Transverse colon (tissue), 4 donors: ENCODE data around the gene ALDOA. TPM values are rescaled to one million over a fixed set of nuclear protein-coding genes. Genes with fewer than 3 reads are reported as not detected.
A peak's percentile ranks its signal among the peaks of the same experiment; 100 is the strongest.

Experiments
- DNase-seq: peaks from one replicate; pipeline ENCODE4 v3.0.0-alpha.2; 2019
- H3K27ac ChIP-seq, 4 donors: fragments of 200-600 bp; sonication (generic); 2 replicates each; pipeline ENCODE4 v1.5.1; 2016 to 2018; ENCODE audit warnings: inconsistent platforms in 4 of 4
- H3K27me3 ChIP-seq: fragments of 200-600 bp; sonication (generic); 2 replicates; pipeline ENCODE4 v1.5.1; 2017; ENCODE audit warnings: inconsistent platforms
- H3K36me3 ChIP-seq, 4 donors: fragments of 200-600 bp; sonication (generic); 2 replicates each; pipeline ENCODE4 v1.5.1; 2017 to 2019; ENCODE audit warnings: inconsistent platforms in 4 of 4
- H3K4me1 ChIP-seq, 4 donors: fragments of 200-600 bp; sonication (generic); 2 replicates each; pipeline ENCODE4 v1.5.1; 2017 to 2020; ENCODE audit warnings: inconsistent platforms in 4 of 4
- H3K4me3 ChIP-seq, 4 donors: fragments of 200-600 bp; sonication (generic); 1 replicate in 1 of 4; 2 replicates in 3 of 4; pipeline versions ENCODE4 v1.5.1 to v1.6.1; 2017 to 2019; ENCODE audit warnings: inconsistent platforms in 4 of 4
- H3K9me3 ChIP-seq, 2 donors: fragments of 200-600 bp; sonication (generic); 2 replicates each; pipeline ENCODE4 v1.5.1; 2017 to 2019; ENCODE audit warnings: inconsistent platforms in 2 of 2
- EP300 ChIP-seq: sonication (generic); formaldehyde crosslinking; IDR thresholded peaks from one replicate; pipeline ENCODE4 v1.6.1; 2017; ENCODE audit warnings: antibody characterized with exemption, low read depth
- POLR2A ChIP-seq: fragments of 450-650 bp; IDR thresholded peaks from one replicate; pipeline ENCODE4 v1.6.1; 2016; ENCODE audit warnings: antibody characterized with exemption, mild to moderate bottlenecking, moderate library complexity
- POLR2AphosphoS5 ChIP-seq, 3 donors: sonication (generic); formaldehyde crosslinking; IDR thresholded peaks; one replicate each; pipeline ENCODE4 v1.6.1; 2016; ENCODE audit warnings: antibody characterized with exemption in 3 of 3
- WGBS, 2 donors: methylation state at CpG; one replicate each; pipeline ENCODE4 v1.1.5; 2018; ENCODE audit warnings: low coverage in 1 of 2; 5-methylcytosine and 5-hydroxymethylcytosine counted together
- in situ Hi-C, 4 donors: fragments of 200-750 bp; cut with MboI; loops; one replicate each; pipeline versions ENCODE4 v1.15.0 to v1.15.1; 2017; ENCODE audit warnings: low sequenced_read_pairs in 3 of 4, low pct_ligation_motif_present in 1 of 4, low pct_unique_long_range_greater_than_20kb in 1 of 4
- intact Hi-C: fragments of 100-400 bp; cut with DNase I; formaldehyde crosslinking; loops from one replicate; pipeline ENCODE4 v1.15.1; 2023; ENCODE audit warnings: low total_unique reads
- total RNA-seq, 4 donors: library from RNA; depleted of rRNA; stranded (reverse); fragments of >200 nt; gene quantifications; one replicate each; pipeline ENCODE4 v1.1.0, GENCODE V29; 2016
- TF ChIP-seq, protein P1 (sequence below), 5 experiments: fragments of 200-600 bp in 3 of 5; fragments of 450-650 bp in 2 of 5; sonication (generic) in 3 of 5; IDR thresholded peaks; 1 replicate in 2 of 5; 2 replicates in 3 of 5; pipeline ENCODE4 v1.5.1; 2016 to 2017; ENCODE audit warnings: antibody characterized with exemption in 5 of 5, inconsistent platforms in 3 of 5, mild to moderate bottlenecking in 2 of 5, moderate library complexity in 1 of 5

Gene ALDOA
- total RNA-seq, 4 donors from 2014 or later, result 778 to 1,392 (median 1,174) TPM

DNA sequence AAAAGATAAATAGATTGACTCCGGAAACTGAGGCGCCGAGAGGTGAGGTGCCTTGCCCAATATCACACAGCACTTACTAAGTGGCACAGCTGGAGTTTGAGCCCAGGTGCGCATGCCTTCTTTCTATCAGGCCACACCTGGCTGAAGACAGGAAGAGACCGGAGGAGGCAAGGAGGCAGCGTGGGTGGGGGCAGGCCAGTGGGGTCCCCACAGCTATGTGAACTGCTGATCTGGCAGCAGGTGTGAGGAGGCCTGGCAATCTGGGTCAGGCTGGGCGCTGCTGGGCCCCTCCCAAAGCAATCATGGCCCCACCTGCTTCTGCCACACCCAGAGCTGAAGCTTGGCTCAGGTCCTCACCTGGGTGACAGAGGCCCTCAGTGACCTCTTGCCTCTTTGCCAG, 49.7 kb downstream of the ALDOA start:
- Histone ChIP-seq H3K27ac (peak overlapping the region; percentile 81 to 98 (median 88)), H3K27me3 (no peaks in the 10 kb centered on the region), H3K4me3 (no peak overlapping the region), H3K4me1 (peaks cover 33 to 69% (median 45%) of the 10 kb centered on the region in 4 donors), H3K36me3 (peaks cover 0 to 23% (median 11%) of the 10 kb centered on the region in 4 donors), H3K9me3 (no peaks in the 10 kb centered on the region)
- intact Hi-C loops, result loop anchor here (10.0 kb wide), 1 partner anchor 70 kb away; the partner anchor contains the start of gene CORO1A
- TF ChIP-seq, protein P1, sequence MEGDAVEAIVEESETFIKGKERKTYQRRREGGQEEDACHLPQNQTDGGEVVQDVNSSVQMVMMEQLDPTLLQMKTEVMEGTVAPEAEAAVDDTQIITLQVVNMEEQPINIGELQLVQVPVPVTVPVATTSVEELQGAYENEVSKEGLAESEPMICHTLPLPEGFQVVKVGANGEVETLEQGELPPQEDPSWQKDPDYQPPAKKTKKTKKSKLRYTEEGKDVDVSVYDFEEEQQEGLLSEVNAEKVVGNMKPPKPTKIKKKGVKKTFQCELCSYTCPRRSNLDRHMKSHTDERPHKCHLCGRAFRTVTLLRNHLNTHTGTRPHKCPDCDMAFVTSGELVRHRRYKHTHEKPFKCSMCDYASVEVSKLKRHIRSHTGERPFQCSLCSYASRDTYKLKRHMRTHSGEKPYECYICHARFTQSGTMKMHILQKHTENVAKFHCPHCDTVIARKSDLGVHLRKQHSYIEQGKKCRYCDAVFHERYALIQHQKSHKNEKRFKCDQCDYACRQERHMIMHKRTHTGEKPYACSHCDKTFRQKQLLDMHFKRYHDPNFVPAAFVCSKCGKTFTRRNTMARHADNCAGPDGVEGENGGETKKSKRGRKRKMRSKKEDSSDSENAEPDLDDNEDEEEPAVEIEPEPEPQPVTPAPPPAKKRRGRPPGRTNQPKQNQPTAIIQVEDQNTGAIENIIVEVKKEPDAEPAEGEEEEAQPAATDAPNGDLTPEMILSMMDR (IDR thresholded peaks at IDR 0.05), result no peak
- peak; percentile 39 for TF ChIP-seq EP300
- TF ChIP-seq POLR2A, result peak; percentile 42
- peak; percentile 37 to 71 (median 64) for TF ChIP-seq POLR2AphosphoS5 (IDR thresholded peaks at IDR 0.05)
- peak; percentile 90 for DNase-seq
- in situ Hi-C loops, result loop anchor here in 2 of 4 donors (25.0 kb wide), 1 partner anchor 297 kb away; the partner anchor contains the start of gene ZNF771 (in 2 of the 2)
- WGBS, 2 donors, result 4 to 55% methylated on average over 5 to 7 of the region's 7 CpGs

DNA sequence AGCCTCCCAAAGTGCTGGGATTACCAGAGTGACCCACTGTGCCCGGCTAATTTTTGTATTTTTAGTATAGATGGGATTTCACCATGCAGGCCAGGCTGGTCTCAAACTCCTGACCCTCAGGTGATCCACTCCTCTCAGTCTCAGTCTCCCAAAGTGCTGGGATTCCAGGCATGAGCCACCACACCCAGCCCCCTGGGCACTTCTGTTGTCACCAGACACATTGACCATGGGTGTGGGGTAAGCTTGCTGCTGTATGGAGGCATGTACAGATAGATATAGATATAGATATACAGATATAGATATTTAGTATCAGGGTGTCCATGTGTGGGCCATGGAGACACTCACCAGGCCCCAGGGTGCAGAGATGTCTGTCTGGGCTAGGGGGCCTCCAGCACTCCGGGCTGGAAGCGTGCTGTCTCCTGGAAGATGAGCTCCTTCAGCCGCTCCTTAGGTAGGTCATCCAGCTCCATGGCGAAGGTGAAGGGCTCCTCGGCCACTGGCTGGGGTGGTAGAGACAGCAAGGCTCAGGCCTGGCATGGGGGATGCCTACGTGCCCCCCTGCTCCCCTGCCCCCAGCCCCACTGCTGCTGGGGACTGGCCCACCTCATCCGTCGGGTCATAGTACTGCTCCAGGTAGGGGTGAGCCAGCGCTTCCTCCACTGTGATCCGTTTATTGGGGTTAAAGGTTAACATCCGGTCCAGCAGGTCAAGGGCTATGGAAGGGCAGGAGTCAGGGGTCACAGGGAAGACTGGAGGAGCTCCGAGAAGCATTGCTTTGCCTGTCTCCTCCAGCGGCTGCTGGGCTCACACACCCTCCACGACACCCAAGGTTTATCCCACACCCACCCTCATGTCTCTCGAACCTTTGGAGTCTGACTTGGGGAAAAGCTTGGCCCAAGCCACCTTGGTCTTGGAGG, 51.0 kb downstream of the ALDOA start:
- H3K4me3 ChIP-seq, result no peak overlapping the region
- in situ Hi-C loops (loop anchor here in 2 of 4 donors (25.0 kb wide), 1 partner anchor 296 kb away; the partner anchor contains the start of gene ZNF771 (in 2 of the 2)), intact Hi-C loops (loop anchor here (10.0 kb wide), 1 partner anchor 68 kb away; the partner anchor contains the start of gene CORO1A)
- WGBS, 2 donors, result 60 to 74% methylated on average over 1 to 16 of the region's 16 CpGs
- H3K27me3 ChIP-seq, result no peaks in the 10 kb centered on the region
- no peak for DNase-seq
- H3K36me3 ChIP-seq, result peaks cover 0 to 23% (median 11%) of the 10 kb centered on the region in 4 donors
- no peaks in the 10 kb centered on the region for H3K9me3 ChIP-seq
- H3K27ac ChIP-seq, result peak overlapping the region; percentile 81 to 98 (median 88)
- TF ChIP-seq EP300, result no peak
- TF ChIP-seq POLR2A, result no peak
- TF ChIP-seq, protein P1 (IDR thresholded peaks at IDR 0.05), result no peak
- no peak for TF ChIP-seq POLR2AphosphoS5 (IDR thresholded peaks at IDR 0.05)
- peaks cover 38 to 81% (median 55%) of the 10 kb centered on the region in 4 donors for H3K4me1 ChIP-seq

DNA sequence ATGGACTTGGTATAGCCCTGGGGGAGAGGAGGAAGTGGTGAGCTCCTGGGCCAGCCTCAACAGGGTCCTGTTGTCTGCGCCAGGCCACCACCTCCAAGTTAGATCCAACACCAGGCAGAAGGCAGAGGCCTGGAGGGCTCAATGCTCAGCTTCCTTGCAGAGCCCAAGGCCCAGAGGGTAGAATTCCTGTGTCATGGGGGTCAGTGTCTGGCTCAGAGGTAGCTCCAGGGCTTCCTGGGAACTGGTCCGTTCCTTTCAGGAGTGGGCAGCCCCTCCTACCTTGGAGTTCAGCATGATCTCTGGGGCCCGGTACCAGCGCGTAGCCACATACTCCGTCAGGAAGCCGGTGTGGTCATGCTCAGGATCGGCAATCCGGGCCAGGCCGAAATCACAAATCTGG, 52.2 kb downstream of the ALDOA start:
- in situ Hi-C loops (loop anchor here in 2 of 4 donors (25.0 kb wide), 1 partner anchor 295 kb away; the partner anchor contains the start of gene ZNF771 (in 2 of the 2)), intact Hi-C loops (loop anchor here (10.0 kb wide), 1 partner anchor 67 kb away; the partner anchor contains the start of gene CORO1A)
- TF ChIP-seq, protein P1 (IDR thresholded peaks at IDR 0.05), result no peak
- TF ChIP-seq EP300 (no peak), POLR2A (no peak), POLR2AphosphoS5 (IDR thresholded peaks at IDR 0.05) (no peak)
- Histone ChIP-seq H3K4me1 (peaks cover 42 to 86% (median 65%) of the 10 kb centered on the region in 4 donors), H3K27me3 (no peaks in the 10 kb centered on the region), H3K27ac (peak overlapping the region; percentile 81 to 98 (median 88)), H3K9me3 (no peaks in the 10 kb centered on the region), H3K4me3 (no peak overlapping the region), H3K36me3 (peaks cover 0 to 23% (median 11%) of the 10 kb centered on the region in 4 donors)
- WGBS, 2 donors, result 87% methylated on average over 10 of the region's 10 CpGs; no CpG with 5 or more reads in 1 of the 2 donors
- DNase-seq, result no peak

DNA sequence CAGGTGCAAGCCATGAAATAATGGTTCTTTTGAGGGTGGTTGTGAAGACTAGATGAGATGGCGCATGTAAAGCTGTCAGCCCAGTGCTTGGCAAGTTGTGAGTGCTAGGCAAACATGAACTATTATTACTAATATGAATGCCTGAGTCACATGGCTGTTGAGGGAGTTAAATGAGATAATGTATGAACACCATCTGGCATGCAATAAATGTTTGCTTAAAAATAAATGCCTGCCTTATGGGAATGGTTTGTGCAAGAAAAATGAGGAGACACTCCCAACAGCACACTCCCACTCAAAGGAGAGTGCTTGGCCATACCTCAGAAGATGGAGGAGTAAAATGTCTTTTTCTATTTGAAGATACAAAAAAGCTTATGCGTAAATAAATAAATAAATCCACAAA, 53.9 kb downstream of the ALDOA start:
- intact Hi-C loops (loop anchor here (10.0 kb wide), 1 partner anchor 65 kb away; the partner anchor contains the start of gene CORO1A), in situ Hi-C loops (loop anchor here in 2 of 4 donors (25.0 kb wide), 1 partner anchor 293 kb away; the partner anchor contains the start of gene ZNF771 (in 2 of the 2))
- Histone ChIP-seq H3K9me3 (no peaks in the 10 kb centered on the region), H3K4me3 (no peak overlapping the region), H3K27ac (peak overlapping the region; percentile 94 to 98 (median 97)), H3K27me3 (no peaks in the 10 kb centered on the region), H3K36me3 (peaks cover 0 to 23% (median 11%) of the 10 kb centered on the region in 4 donors), H3K4me1 (peaks cover 27 to 82% (median 61%) of the 10 kb centered on the region in 4 donors)
- no peak for DNase-seq
- TF ChIP-seq POLR2A, result no peak
- TF ChIP-seq EP300, result no peak
- TF ChIP-seq, protein P1 (IDR thresholded peaks at IDR 0.05), result no peak
- TF ChIP-seq POLR2AphosphoS5 (IDR thresholded peaks at IDR 0.05), result no peak
- 78 to 90% methylated on average over 2 of the region's 2 CpGs for WGBS, 2 donors
